K562 (cell line): ENCODE data around the gene BACE1-AS. TPM values are rescaled to one million over a fixed set of nuclear protein-coding genes. Genes with fewer than 3 reads are reported as not detected.

Source experiments
- ATAC-seq: fragments of 200-7000 bp; cut with Tn5 transposase; 3 replicates; pipeline ENCODE4 v1.9.1; 2020; ENCODE audit warnings: moderate library complexity
- BruUV-seq: library from RNA; stranded (reverse); fragments of 400-500 nt; replicated peaks from 2 replicates; lab custom pipeline; 2021; lab: Mats Ljungman, UMichigan
- CTCF ChIA-PET: fragments of 300-600 bp; formaldehyde crosslinking; extraction: SDS; loops from one replicate; lab custom pipeline; 2021; ENCODE audit warnings: low intra/inter-chr PET ratio; lab: Yijun Ruan, JAX
- POLR2A ChIA-PET: fragments of 300-600, 350-650 bp; sonication (Branson Sonifier 250); formaldehyde crosslinking; extraction: SDS; loops from one replicate; lab custom pipeline; 2021; ENCODE audit warnings: antibody characterized with exemption, inconsistent platforms; lab: Yijun Ruan, JAX
- DNase-seq, 4 experiments: peaks; one replicate each; pipeline versions ENCODE4 v3.0.0 to v3.0.0-alpha.2; 2011 to 2018; ENCODE audit warnings: low spot score in 3 of 4, mixed read lengths in 3 of 4; ENCODE audit errors: extremely low read depth in 1 of 4
- FAIRE-seq: peaks from 2 replicates; lab custom pipeline; 2011; peaks lifted over from hg19 to GRCh38; lab: Jason Lieb, UNC
- H2AFZ ChIP-seq: 2 replicates; pipeline ENCODE4 v1.6.0; 2011; ENCODE audit warnings: low read depth, low read length, control low read depth, inconsistent platforms
- H3K27ac ChIP-seq: fragments of 200-600 bp; 3 replicates; pipeline ENCODE4 v1.8.0; 2011; ENCODE audit warnings: low read depth, mild to moderate bottlenecking, control low read depth, inconsistent platforms, low read length, moderate library complexity, mixed read lengths; ENCODE audit errors: extremely low read depth
- H3K27me3 ChIP-seq, 2 experiments: fragments of 300-600 bp in 1 of 2; 2 replicates in 1 of 2; 3 replicates in 1 of 2; pipeline versions ENCODE4 v1.6.0 to v1.8.0; 2011; ENCODE audit warnings: inconsistent platforms in 2 of 2, low read length in 2 of 2, mild to moderate bottlenecking in 1 of 2, mixed read lengths in 1 of 2, moderate library complexity in 1 of 2; ENCODE audit not compliant: control insufficient read depth in 2 of 2, insufficient read depth in 2 of 2
- H3K36me3 ChIP-seq: fragments of 300-600 bp; 3 replicates; pipeline ENCODE4 v1.8.0; 2011; ENCODE audit warnings: mild to moderate bottlenecking, low read length, inconsistent platforms; ENCODE audit not compliant: control insufficient read depth, insufficient read depth
- H3K4me1 ChIP-seq, 2 experiments: fragments of 200-600 bp in 1 of 2; replicated peaks in 1 of 2; 2 replicates in 1 of 2; 3 replicates in 1 of 2; pipeline versions ENCODE4 v1.5.1 to v1.8.0; 2011; ENCODE audit warnings: inconsistent platforms in 2 of 2, low read length in 2 of 2, mild to moderate bottlenecking in 1 of 2, mixed read lengths in 1 of 2, moderate library complexity in 1 of 2; ENCODE audit not compliant: control insufficient read depth in 2 of 2, insufficient read depth in 2 of 2
- H3K4me2 ChIP-seq: 2 replicates; pipeline ENCODE4 v1.6.1; 2011; ENCODE audit warnings: low read length, control low read depth, inconsistent platforms, mixed read lengths; ENCODE audit not compliant: insufficient read depth
- H3K4me3 ChIP-seq: fragments of 200-600 bp; sonication (generic), shearing (Covaris generic); 2 replicates; pipeline ENCODE4 v1.5.1; 2016; ENCODE audit warnings: control low read depth, inconsistent platforms
- H3K79me2 ChIP-seq: fragments of 200-600 bp; 3 replicates; pipeline ENCODE4 v1.8.0; 2011; ENCODE audit warnings: low read length, inconsistent platforms; ENCODE audit not compliant: control insufficient read depth, insufficient read depth
- H3K9ac ChIP-seq, 2 experiments: 2 replicates each; pipeline versions ENCODE4 v1.6.0 to v1.6.1; 2011; ENCODE audit warnings: low read depth in 2 of 2, low read length in 2 of 2, control low read depth in 1 of 2, inconsistent platforms in 1 of 2, mild to moderate bottlenecking in 1 of 2, mixed read lengths in 1 of 2; ENCODE audit not compliant: insufficient read depth in 1 of 2
- H3K9me1 ChIP-seq: one replicate; pipeline ENCODE4 v1.6.0; 2011; ENCODE audit warnings: inconsistent platforms, mild to moderate bottlenecking, low read length, moderate library complexity; ENCODE audit not compliant: control insufficient read depth, insufficient read depth
- H3K9me3 ChIP-seq: replicated peaks from 2 replicates; pipeline ENCODE4 v1.5.1; 2011; ENCODE audit warnings: low read depth, low read length, inconsistent platforms; ENCODE audit not compliant: control insufficient read depth, insufficient read depth
- H4K20me1 ChIP-seq: replicated peaks from 2 replicates; pipeline ENCODE4 v1.6.1; 2011; ENCODE audit warnings: low read length, inconsistent platforms, mixed read lengths; ENCODE audit not compliant: control insufficient read depth, insufficient read depth
- ARNT ChIP-seq, 2 experiments: fragments of 450-650 bp; IDR thresholded peaks; 2 replicates each; pipeline ENCODE4 v1.6.1; 2016; ENCODE audit warnings: mild to moderate bottlenecking in 1 of 2
- ATF7 ChIP-seq: fragments of 450-650 bp; IDR thresholded peaks from 2 replicates; pipeline ENCODE4 v1.7.1; 2014; ENCODE audit warnings: mild to moderate bottlenecking, moderate library complexity
- DIDO1 ChIP-seq: fragments of 450-650 bp; IDR thresholded peaks from 2 replicates; pipeline ENCODE4 v1.6.1; 2016; ENCODE audit warnings: low read depth, missing biosample characterization, missing genetic modification characterization
- EHMT2 ChIP-seq: fragments of 450-650 bp; IDR thresholded peaks from 2 replicates; pipeline ENCODE4 v1.6.1; 2018; ENCODE audit warnings: antibody characterized with exemption
- ERF ChIP-seq: fragments of 450-650 bp; formaldehyde crosslinking; IDR thresholded peaks from 2 replicates; pipeline ENCODE4 v1.4.0; 2020; ENCODE audit warnings: mild to moderate bottlenecking, mixed read lengths
- HDAC2 ChIP-seq: fragments of 450-650 bp; IDR thresholded peaks from 2 replicates; pipeline ENCODE4 v1.6.1; 2016; ENCODE audit warnings: mild to moderate bottlenecking
- ILK ChIP-seq: fragments of 450-650 bp; IDR thresholded peaks from 2 replicates; pipeline ENCODE4 v1.6.1; 2016; ENCODE audit warnings: missing genetic modification characterization, low read depth, mild to moderate bottlenecking, missing compliant biosample characterization, moderate library complexity, borderline replicate concordance
- KDM5B ChIP-seq: fragments of 200-600 bp; sonication (generic); IDR thresholded peaks from 2 replicates; pipeline ENCODE4 v1.6.1; 2012; ENCODE audit warnings: low read depth, mild to moderate bottlenecking, moderate library complexity, low read length, control low read depth, inconsistent platforms; ENCODE audit not compliant: insufficient replicate concordance
- MTA2 ChIP-seq: fragments of 450-650 bp; IDR thresholded peaks from 2 replicates; pipeline ENCODE4 v1.6.1; 2016; ENCODE audit warnings: low read depth
- NFIC ChIP-seq: fragments of 450-650 bp; IDR thresholded peaks from 2 replicates; pipeline ENCODE4 v1.6.1; 2017; ENCODE audit warnings: mild to moderate bottlenecking, inconsistent platforms
- SP2 ChIP-seq: IDR thresholded peaks from 2 replicates; pipeline ENCODE4 v1.6.1; 2011; ENCODE audit warnings: mild to moderate bottlenecking, low read depth, low read length, moderate library complexity; ENCODE audit not compliant: poor library complexity, severe bottlenecking; ENCODE audit errors: extremely low read depth
- ZC3H4 ChIP-seq: sonication (generic); formaldehyde crosslinking; IDR thresholded peaks from 2 replicates; pipeline ENCODE4 v1.9.0; 2021; ENCODE audit warnings: missing genetic modification reagents, borderline replicate concordance
- ZNF143 ChIP-seq: sonication (generic); formaldehyde crosslinking; IDR thresholded peaks from 2 replicates; pipeline ENCODE4 v1.9.0; 2022; ENCODE audit warnings: mild to moderate bottlenecking, missing genetic modification reagents
- ZNF316 ChIP-seq: fragments of 450-650 bp; IDR thresholded peaks from 2 replicates; pipeline ENCODE4 v1.6.1; 2016
- WGBS: fragments of 100-300 bp; shearing (Covaris generic); methylation state at CpG from one replicate; pipeline ENCODE4 v1.1.6; 2016; ENCODE audit warnings: low coverage, mixed read lengths; ENCODE audit not compliant: insufficient coverage; ENCODE audit errors: missing lambda C conversion rate; 5-methylcytosine and 5-hydroxymethylcytosine counted together
- in situ Hi-C: fragments of 300-500 bp; cut with MboI; formaldehyde crosslinking; loops from 4 replicates; pipeline ENCODE4 v1.15.0; 2018; ENCODE audit warnings: inconsistent platforms, mixed read lengths
- intact Hi-C: fragments of 100-400 bp; cut with micrococcal nuclease; formaldehyde crosslinking; loops from 2 replicates; pipeline ENCODE4 v1.14.2; 2022
- polyA plus RNA-seq, 8 experiments: library from polyadenylated mRNA; depleted of rRNA in 4 of 8; stranded (reverse) in 5 of 8; unstranded in 3 of 8; fragments of >200 nt; fragmentation: Nextera tagmentation in 2 of 8; fragmentation: Illumina TruSeq in 1 of 8; extraction: Ambion mirVana in 2 of 8; extraction: Trizol in 1 of 8; gene quantifications; 2 replicates each; pipeline versions ENCODE4 v1.2.1 to v1.2.3, GENCODE V29; 2011 to 2014; ENCODE audit warnings: inconsistent platforms in 1 of 8, missing spikeins in 1 of 8
- total RNA-seq, 7 experiments: library from RNA; depleted of rRNA in 6 of 7; stranded (reverse); fragments of >200 nt in 6 of 7; fragmentation: Illumina TruSeq in 2 of 7; extraction: Trizol in 2 of 7; gene quantifications; 2 replicates each; pipeline versions ENCODE4 v1.2.1 to v1.2.3, GENCODE V29; 2011 to 2021; ENCODE audit warnings: low replicate concordance in 1 of 7
- TF ChIP-seq, protein P1 (sequence below), 2 experiments: fragments of 450-650 bp; IDR thresholded peaks; 2 replicates each; pipeline ENCODE4 v1.6.1; 2016; ENCODE audit warnings: mild to moderate bottlenecking in 2 of 2, borderline replicate concordance in 1 of 2, low read depth in 1 of 2, moderate library complexity in 1 of 2

The BACE1-AS gene
- total and polyA plus RNA-seq, 9 of the 15 experiments (the other 6 are each of a cell fraction or from before 2014, with no cell fraction given), result 2.2 to 8.2 (median 3.8) TPM

DNA sequence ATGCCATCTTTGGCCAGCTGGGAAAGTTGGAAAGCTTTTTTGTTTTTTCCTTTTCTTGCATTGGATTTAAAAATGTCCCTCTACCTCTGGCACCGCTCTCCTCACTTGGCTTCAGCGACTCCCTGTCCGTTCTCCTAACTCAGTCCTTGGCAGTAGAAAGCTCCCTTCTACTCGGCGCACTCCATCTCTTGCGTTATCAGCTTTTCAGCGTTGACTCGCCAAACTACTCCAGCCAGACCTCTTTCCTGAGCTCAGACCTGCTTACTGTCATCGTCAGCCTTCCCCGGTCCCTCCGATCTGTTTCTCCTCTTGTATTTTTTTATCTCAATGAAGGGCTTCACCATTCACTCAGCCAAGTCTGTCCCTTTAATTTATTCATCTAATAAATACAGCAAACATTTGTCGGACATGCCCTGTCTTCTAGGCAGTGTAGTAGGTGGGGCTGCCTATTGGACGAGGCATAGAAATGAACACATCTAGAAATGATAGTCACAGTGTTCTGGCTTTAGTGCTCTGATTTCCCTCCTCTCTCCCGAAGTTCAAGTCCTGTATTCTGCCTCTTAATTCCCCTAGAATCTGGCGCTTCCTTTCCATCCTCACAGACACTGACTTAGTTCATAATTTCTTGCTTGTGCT, 37.3 kb downstream of the BACE1-AS start:
- Histone ChIP-seq H3K9me1 (no peaks in the 10 kb centered on the region), H3K79me2 (no peaks in the 10 kb centered on the region; the same call in 2 of the 3 replicates), H3K27me3 (no peaks in the 10 kb centered on the region), H3K4me3 (peak overlapping the region; percentile 76), H3K9me3 (no peaks in the 10 kb centered on the region; the same call in 1 of the 2 replicates), H3K9ac (peak overlapping the region; percentile 73 to 94), H3K36me3 (no peaks in the 10 kb centered on the region), H3K27ac (peak overlapping the region; percentile 73; the same call in 2 of the 3 replicates), H2AFZ (peak overlapping the region; percentile 87), H3K4me2 (peak overlapping the region; percentile 77), H3K4me1 (peaks cover 5 to 10% of the 10 kb centered on the region in 2 experiments; a peak in 4 of 5 replicates), H4K20me1 (0 out of 2 replicates have a peak, but pooled peaks cover 3% of the 10 kb centered on the region)
- peak; percentile 69 for ATAC-seq
- DNase-seq, result peak in 3 of 4 experiments; percentile 23 to 64 (median 50)
- ChIA-PET CTCF (no interaction called here), POLR2A (interaction anchor here (0.7 to 6.7 kb wide), 13 partner anchors 11 to 646 kb away, joined by 3 to 42 read pairs (median 3); no protein-coding TSS in a partner anchor)
- TSS peak; percentile 47 for BruUV-seq
- in situ Hi-C loops (no loop called here), intact Hi-C loops (loop anchor here (5.0 kb wide), 1 partner anchor 96 kb away; the partner anchor contains the start of genes PCSK7 and RNF214)
- peak; percentile 78 for FAIRE-seq
- 6% methylated on average over 15 of the region's 15 CpGs for WGBS
- no peak for TF ChIP-seq ZNF143 (CRISPR knock-in tag)
- TF ChIP-seq DIDO1 (tag), result no peak
- no peak for TF ChIP-seq ZC3H4 (CRISPR knock-in tag)
- no peak for TF ChIP-seq KDM5B
- no peak for TF ChIP-seq ERF (CRISPR knock-in tag)
- no peak for TF ChIP-seq NFIC
- TF ChIP-seq HDAC2, result peak; percentile 13; the same call in 1 of the 2 replicates
- no peak for TF ChIP-seq ATF7
- peak in 1 of 2 experiments; percentile 51; a peak in 1 of 4 replicates for TF ChIP-seq ARNT (IDR thresholded peaks at IDR 0.05)
- TF ChIP-seq ZNF316, result peak; percentile 10; the same call in 1 of the 2 replicates
- TF ChIP-seq ILK (tag), result no peak
- TF ChIP-seq SP2, result no peak
- peak; percentile 39; the same call in 1 of the 2 replicates for TF ChIP-seq EHMT2
- TF ChIP-seq MTA2, result no peak
- TF ChIP-seq, protein P1, sequence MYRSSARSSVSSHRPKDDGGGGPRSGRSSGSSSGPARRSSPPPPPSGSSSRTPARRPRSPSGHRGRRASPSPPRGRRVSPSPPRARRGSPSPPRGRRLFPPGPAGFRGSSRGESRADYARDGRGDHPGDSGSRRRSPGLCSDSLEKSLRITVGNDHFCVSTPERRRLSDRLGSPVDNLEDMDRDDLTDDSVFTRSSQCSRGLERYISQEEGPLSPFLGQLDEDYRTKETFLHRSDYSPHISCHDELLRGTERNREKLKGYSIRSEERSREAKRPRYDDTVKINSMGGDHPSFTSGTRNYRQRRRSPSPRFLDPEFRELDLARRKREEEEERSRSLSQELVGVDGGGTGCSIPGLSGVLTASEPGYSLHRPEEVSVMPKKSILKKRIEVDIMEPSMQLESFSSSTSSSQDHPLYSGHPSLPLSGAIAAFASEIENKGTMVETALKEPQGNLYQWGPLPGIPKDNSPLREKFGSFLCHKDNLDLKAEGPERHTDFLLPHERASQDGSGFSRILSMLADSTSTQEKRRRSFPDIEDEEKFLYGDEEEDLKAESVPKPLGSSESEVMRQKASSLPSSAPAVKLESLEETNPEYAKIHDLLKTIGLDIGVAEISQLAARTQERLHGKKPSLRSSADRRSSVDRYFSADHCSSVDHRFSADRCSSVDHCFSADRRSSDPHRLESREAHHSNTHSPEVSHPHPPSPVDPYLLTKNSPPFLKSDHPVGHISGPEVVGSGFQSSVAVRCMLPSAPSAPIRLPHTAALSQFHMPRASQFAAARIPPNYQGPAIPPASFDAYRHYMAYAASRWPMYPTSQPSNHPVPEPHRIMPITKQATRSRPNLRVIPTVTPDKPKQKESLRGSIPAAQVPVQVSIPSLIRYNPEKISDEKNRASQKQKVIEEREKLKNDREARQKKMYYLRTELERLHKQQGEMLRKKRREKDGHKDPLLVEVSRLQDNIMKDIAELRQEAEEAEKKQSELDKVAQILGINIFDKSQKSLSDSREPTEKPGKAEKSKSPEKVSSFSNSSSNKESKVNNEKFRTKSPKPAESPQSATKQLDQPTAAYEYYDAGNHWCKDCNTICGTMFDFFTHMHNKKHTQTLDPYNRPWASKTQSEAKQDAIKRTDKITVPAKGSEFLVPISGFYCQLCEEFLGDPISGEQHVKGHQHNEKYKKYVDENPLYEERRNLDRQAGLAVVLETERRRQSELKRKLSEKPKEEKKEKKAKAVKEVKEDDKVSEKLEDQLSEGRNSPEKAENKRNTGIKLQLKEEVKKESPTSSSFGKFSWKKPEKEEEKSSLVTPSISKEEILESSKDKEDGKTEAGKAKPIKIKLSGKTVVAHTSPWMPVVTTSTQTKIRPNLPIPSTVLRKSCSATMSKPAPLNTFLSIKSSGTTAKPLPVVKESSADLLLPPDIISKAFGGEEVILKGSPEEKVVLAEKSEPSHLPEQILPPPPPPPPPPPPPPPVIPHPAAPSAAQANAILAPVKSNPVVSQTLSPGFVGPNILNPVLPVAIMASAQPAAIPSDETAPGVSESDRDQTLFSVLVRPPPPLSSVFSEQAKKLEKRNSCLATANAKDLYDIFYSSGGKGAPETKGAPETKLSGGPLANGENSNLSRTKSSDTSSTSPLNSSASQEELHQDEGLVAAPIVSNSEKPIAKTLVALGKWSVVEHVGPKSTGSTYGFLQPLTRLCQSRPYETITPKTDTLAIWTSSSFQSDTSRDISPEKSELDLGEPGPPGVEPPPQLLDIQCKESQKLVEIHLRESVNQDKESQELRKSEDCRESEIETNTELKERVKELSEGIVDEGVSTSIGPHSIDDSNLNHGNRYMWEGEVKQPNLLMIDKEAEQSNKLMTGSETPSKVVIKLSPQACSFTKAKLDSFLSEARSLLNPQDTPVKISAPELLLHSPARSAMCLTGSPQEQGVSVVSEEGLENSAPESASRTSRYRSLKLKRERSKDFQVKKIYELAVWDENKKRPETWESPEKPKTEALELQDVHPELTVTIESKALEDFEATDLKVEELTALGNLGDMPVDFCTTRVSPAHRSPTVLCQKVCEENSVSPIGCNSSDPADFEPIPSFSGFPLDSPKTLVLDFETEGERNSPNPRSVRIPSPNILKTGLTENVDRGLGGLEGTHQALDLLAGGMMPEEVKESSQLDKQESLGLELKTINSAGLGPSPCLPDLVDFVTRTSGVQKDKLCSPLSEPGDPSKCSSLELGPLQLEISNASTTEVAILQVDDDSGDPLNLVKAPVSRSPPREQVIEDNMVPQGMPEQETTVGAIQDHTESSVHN (IDR thresholded peaks at IDR 0.05; ENCODE audit: borderline replicate concordance in 1 of 2, low read depth in 1 of 2), result no peak
